DND-41 (cell line): ENCODE data around the gene PCSK4.

ENCODE experiments used
- ATAC-seq: fragments of 200-7000 bp; cut with Tn5 transposase; 3 replicates; pipeline ENCODE4 v1.9.1; 2021; ENCODE audit warnings: low read depth; ENCODE audit not compliant: insufficient read depth
- DNase-seq: peaks from one replicate; pipeline ENCODE4 v3.0.0-alpha.2; 2020
- H2AFZ ChIP-seq: 2 replicates; pipeline ENCODE4 v1.6.0; 2012; ENCODE audit warnings: low read depth, low read length
- H3K27ac ChIP-seq: 2 replicates; pipeline ENCODE4 v1.5.1; 2012; ENCODE audit warnings: low read length, inconsistent platforms
- H3K27me3 ChIP-seq: fragments of 200-600 bp; sonication (generic); 2 replicates; pipeline ENCODE4 v1.6.0; 2012; ENCODE audit warnings: low read length, mild to moderate bottlenecking, inconsistent platforms; ENCODE audit not compliant: insufficient read depth, poor library complexity
- H3K36me3 ChIP-seq: 2 replicates; pipeline ENCODE4 v1.5.1; 2012; ENCODE audit warnings: low read length, inconsistent platforms; ENCODE audit not compliant: insufficient read depth
- H3K4me1 ChIP-seq: 2 replicates; pipeline ENCODE4 v1.5.1; 2012; ENCODE audit warnings: mild to moderate bottlenecking, low read length; ENCODE audit not compliant: insufficient read depth
- H3K4me2 ChIP-seq: 2 replicates; pipeline ENCODE4 v1.6.0; 2012; ENCODE audit warnings: mild to moderate bottlenecking, moderate library complexity, low read length, inconsistent platforms; ENCODE audit not compliant: insufficient read depth
- H3K4me3 ChIP-seq, 2 experiments: fragments of 200-600 bp in 1 of 2; shearing (Covaris generic) in 1 of 2; 2 replicates each; pipeline ENCODE4 v1.5.1; 2012 to 2016; ENCODE audit warnings: inconsistent platforms in 2 of 2, low read length in 2 of 2, mild to moderate bottlenecking in 2 of 2, low read depth in 1 of 2, moderate library complexity in 1 of 2
- H3K79me2 ChIP-seq: 2 replicates; pipeline ENCODE4 v1.6.0; 2012; ENCODE audit warnings: low read length, inconsistent platforms; ENCODE audit not compliant: insufficient read depth
- H3K9ac ChIP-seq: 2 replicates; pipeline ENCODE4 v1.6.0; 2012; ENCODE audit warnings: low read depth, mild to moderate bottlenecking, inconsistent platforms, low read length, moderate library complexity
- H3K9me3 ChIP-seq: 2 replicates; pipeline ENCODE4 v1.5.1; 2012; ENCODE audit warnings: low read length, moderate library complexity, mild to moderate bottlenecking, inconsistent platforms; ENCODE audit not compliant: insufficient read depth, severe bottlenecking
- H4K20me1 ChIP-seq: 2 replicates; pipeline ENCODE4 v1.6.0; 2012; ENCODE audit warnings: low read length; ENCODE audit not compliant: insufficient read depth
- EZH2 ChIP-seq: IDR thresholded peaks from 3 replicates; pipeline ENCODE4 v1.6.1; 2012; ENCODE audit warnings: borderline replicate concordance, low read depth, mild to moderate bottlenecking, moderate library complexity, low read length, inconsistent platforms; ENCODE audit not compliant: severe bottlenecking
- TF ChIP-seq, protein P1 (sequence below): IDR thresholded peaks from 2 replicates; pipeline ENCODE4 v1.5.1; 2012; ENCODE audit warnings: borderline replicate concordance, low read length, moderate library complexity, mild to moderate bottlenecking; ENCODE audit not compliant: poor library complexity, severe bottlenecking; ENCODE audit errors: extremely low read depth

PCSK4 gene

DNA sequence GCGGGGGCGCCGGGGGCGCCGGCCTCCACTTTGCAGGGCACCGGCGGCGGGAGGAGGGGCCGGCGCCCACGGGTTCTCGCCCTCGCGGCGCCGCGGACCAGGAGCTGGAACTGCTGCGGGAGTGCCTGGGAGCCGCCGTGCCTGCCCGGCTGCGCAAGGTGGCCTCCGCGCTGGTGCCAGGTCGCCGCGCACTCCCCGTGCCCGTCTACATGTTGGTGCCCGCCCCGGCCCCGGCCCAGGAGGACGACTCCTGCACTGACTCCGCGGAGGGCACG lies 23.0 kb downstream of the PCSK4 start:
- Histone ChIP-seq H3K4me3 (no peak overlapping the region), H3K27ac (no peak overlapping the region), H3K9ac (no peak overlapping the region), H3K9me3 (no peaks in the 10 kb centered on the region), H4K20me1 (peaks cover 44% of the 10 kb centered on the region), H3K4me2 (no peak overlapping the region), H2AFZ (no peak overlapping the region), H3K4me1 (peaks cover 21% of the 10 kb centered on the region), H3K79me2 (no peaks in the 10 kb centered on the region), H3K27me3 (no peaks in the 10 kb centered on the region), H3K36me3 (no peaks in the 10 kb centered on the region)
- TF ChIP-seq, protein P1, sequence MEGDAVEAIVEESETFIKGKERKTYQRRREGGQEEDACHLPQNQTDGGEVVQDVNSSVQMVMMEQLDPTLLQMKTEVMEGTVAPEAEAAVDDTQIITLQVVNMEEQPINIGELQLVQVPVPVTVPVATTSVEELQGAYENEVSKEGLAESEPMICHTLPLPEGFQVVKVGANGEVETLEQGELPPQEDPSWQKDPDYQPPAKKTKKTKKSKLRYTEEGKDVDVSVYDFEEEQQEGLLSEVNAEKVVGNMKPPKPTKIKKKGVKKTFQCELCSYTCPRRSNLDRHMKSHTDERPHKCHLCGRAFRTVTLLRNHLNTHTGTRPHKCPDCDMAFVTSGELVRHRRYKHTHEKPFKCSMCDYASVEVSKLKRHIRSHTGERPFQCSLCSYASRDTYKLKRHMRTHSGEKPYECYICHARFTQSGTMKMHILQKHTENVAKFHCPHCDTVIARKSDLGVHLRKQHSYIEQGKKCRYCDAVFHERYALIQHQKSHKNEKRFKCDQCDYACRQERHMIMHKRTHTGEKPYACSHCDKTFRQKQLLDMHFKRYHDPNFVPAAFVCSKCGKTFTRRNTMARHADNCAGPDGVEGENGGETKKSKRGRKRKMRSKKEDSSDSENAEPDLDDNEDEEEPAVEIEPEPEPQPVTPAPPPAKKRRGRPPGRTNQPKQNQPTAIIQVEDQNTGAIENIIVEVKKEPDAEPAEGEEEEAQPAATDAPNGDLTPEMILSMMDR, result no peak
- ATAC-seq (no peak), DNase-seq (no peak)

DNA sequence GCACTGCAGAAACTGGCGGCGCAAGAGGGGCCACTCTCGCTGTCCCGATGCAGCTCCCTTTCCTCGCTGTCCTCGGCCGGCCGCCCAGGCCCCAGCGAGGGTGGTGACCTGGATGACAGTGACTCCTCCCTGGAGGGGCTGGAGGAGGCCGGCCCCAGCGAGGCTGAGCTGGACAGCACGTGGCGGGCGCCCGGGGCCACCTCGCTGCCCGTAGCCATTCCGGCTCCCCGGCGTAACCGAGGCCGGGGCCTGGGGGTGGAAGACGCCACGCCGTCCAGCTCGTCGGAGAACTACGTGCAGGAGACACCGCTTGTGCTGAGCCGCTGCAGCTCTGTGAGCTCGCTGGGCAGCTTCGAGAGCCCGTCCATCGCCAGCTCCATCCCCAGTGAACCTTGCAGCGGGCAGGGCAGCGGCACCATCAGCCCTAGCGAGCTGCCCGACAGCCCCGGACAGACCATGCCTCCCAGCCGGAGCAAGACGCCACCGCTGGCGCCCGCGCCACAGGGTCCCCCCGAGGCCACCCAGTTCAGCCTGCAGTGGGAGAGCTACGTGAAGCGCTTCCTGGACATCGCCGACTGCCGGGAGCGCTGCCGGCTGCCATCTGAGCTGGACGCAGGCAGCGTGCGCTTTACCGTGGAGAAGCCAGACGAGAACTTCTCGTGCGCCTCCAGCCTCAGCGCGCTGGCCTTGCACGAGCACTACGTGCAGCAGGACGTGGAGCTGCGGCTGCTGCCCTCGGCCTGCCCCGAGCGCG lies 23.5 kb downstream of the PCSK4 start:
- Histone ChIP-seq H3K4me1 (peaks cover 16% of the 10 kb centered on the region), H3K9me3 (no peaks in the 10 kb centered on the region), H3K9ac (no peak overlapping the region), H3K4me3 (no peak overlapping the region), H3K79me2 (no peaks in the 10 kb centered on the region), H4K20me1 (peaks cover 39% of the 10 kb centered on the region), H3K4me2 (no peak overlapping the region), H3K27me3 (no peaks in the 10 kb centered on the region), H3K27ac (no peak overlapping the region), H2AFZ (no peak overlapping the region), H3K36me3 (no peaks in the 10 kb centered on the region)
- DNase-seq (no peak), ATAC-seq (no peak)
- TF ChIP-seq, protein P1, result no peak
- TF ChIP-seq EZH2, result no peak

DNA sequence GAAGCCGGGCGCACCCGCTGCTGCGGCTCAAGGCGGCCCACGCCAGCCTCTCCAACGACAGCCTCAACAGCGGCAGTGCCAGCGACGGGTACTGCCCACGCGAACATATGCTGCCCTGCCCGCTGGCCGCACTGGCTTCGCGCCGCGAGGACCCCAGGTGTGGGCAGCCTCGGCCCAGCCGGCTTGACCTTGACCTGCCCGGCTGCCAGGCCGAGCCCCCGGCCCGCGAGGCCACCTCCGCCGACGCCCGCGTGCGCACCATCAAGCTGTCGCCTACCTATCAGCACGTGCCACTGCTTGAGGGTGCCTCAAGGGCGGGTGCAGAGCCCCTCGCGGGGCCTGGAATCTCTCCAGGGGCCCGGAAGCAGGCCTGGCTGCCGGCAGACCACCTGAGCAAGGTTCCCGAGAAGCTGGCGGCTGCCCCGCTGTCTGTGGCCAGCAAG lies 24.1 kb downstream of the PCSK4 start:
- peaks cover 10% of the 10 kb centered on the region for H3K4me1 ChIP-seq
- H3K36me3 ChIP-seq, result peaks cover 2% of the 10 kb centered on the region
- H3K9ac ChIP-seq, result no peak overlapping the region
- DNase-seq (no peak), ATAC-seq (no peak)
- no peak overlapping the region for H3K27ac ChIP-seq
- H3K9me3 ChIP-seq, result no peaks in the 10 kb centered on the region
- H3K79me2 ChIP-seq, result no peaks in the 10 kb centered on the region
- H2AFZ ChIP-seq, result no peak overlapping the region
- H3K27me3 ChIP-seq, result no peaks in the 10 kb centered on the region
- TF ChIP-seq EZH2, result no peak
- H3K4me3 ChIP-seq, result no peak overlapping the region
- no peak overlapping the region for H3K4me2 ChIP-seq
- peaks cover 33% of the 10 kb centered on the region for H4K20me1 ChIP-seq

GRCh38 chr19:1465191-1466016 lies 24.7 kb downstream of the PCSK4 start:
- Histone ChIP-seq H3K27me3 (no peaks in the 10 kb centered on the region), H3K9ac (no peak overlapping the region)

More at GRCh38 chr19:1465191-1466016, 24.7 kb downstream of the PCSK4 start:
- DNase-seq (no peak), ATAC-seq (no peak)
- peaks cover 8% of the 10 kb centered on the region for H3K36me3 ChIP-seq
- H2AFZ ChIP-seq, result no peak overlapping the region
- no peak for TF ChIP-seq EZH2
- TF ChIP-seq, protein P1, result peak; percentile 15
- no peak overlapping the region for H3K4me3 ChIP-seq
- no peaks in the 10 kb centered on the region for H3K9me3 ChIP-seq
- H4K20me1 ChIP-seq, result peaks cover 28% of the 10 kb centered on the region
- H3K4me2 ChIP-seq, result no peak overlapping the region
- peaks cover 4% of the 10 kb centered on the region for H3K4me1 ChIP-seq
- H3K79me2 ChIP-seq, result no peaks in the 10 kb centered on the region
- H3K27ac ChIP-seq, result no peak overlapping the region
